GM19099 (cell line): Measurements from ENCODE around the gene LY6G6D.

Experiments
- POLR2A ChIP-seq: IDR thresholded peaks from 3 replicates; pipeline ENCODE4 v1.6.1; 2011; ENCODE audit warnings: low read depth; ENCODE audit not compliant: insufficient read length; ENCODE audit errors: extremely low read depth

LY6G6D gene

DNA sequence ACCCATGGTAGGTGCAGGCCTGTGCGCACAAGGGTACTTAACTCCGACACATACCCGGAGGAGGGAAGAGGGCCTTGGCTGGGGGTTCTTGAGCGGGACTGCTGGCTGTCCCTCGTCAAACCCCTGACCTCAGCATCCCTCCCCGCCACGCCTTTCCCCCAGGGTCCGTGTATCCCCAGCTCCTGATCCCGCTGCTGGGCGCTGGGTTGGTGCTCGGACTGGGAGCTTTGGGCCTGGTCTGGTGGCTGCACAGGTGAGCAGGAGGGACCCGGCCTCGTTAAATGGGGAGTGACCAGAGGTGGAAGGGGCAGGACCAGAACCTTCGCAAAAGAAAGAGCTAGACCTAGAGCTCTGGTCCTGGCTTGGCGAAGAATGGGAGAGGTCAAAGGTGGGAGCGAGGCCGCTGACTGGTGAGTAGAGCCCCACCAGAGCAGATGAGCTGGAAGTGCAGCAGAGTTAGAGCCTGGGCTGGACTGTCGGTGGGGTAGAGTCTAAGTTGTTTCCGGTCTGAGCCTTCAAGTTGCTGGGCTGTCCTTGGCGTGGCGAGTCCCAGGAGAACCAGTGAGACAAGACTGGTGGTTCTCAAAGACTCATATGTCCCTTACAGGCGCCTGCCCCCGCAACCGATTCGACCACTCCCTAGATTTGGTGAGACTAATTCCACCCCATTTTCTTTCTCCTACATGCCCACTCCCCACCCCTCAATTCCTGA, 9.0 kb downstream of the LY6G6D start:
- no peak for TF ChIP-seq POLR2A

GRCh38 chr6:31725502-31726350, 10.6 kb downstream of the LY6G6D start:
- TF ChIP-seq POLR2A: no peak

- peak; percentile 34 for TF ChIP-seq POLR2A
These were observed 12.0 kb downstream of the LY6G6D start for GRCh38 chr6:31727034-31727716.

GRCh38 chr6:31727717-31728671, 12.8 kb downstream of the LY6G6D start:
- no peak for TF ChIP-seq POLR2A

DNA sequence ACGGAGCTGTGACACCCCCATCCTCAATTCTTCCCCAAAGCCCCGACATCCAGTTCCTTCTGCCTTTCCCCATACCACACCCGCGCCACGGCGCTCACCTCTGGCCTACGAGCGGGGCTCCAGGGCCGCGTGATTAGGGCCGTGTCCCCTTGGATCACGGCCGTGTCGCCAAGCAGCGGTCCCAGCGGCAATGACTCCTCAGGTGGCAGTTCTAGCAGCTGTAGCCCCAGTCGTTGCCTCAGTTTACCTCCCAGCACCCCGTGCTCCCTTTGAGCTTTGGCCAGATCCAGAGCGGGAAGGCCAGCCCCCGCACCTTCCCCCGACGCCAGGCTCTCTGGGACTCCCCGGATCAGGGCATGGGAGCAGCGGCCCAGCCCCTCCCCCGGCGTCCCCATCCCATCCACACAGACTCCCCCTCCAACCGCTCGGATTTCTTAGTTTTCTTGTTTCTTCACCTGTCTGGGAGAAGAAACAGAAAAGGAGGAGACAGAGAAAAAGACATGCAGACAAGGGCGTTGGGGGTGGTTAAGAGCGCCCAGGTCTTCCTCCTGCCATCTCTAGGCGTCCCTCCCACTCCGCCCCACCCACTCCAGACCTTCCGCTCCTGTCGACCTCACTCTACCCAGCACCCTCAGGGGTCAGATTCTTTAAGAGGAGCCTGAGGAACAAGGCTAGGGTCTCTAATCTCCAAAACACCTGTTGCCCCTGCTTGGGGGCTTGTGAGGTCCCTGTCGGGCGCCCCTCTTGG, 13.8 kb downstream of the LY6G6D start, which contains the start of gene DDAH2:
Gene DDAH2 (minus strand): TSS at position 533 of the 748 bp plus-strand sequence. CDS start 138 bp downstream, at position 395.
- no peak for TF ChIP-seq POLR2A

- TF ChIP-seq POLR2A: peak; percentile 49
These were observed 14.4 kb downstream of the LY6G6D start for GRCh38 chr6:31729515-31729978.

DNA sequence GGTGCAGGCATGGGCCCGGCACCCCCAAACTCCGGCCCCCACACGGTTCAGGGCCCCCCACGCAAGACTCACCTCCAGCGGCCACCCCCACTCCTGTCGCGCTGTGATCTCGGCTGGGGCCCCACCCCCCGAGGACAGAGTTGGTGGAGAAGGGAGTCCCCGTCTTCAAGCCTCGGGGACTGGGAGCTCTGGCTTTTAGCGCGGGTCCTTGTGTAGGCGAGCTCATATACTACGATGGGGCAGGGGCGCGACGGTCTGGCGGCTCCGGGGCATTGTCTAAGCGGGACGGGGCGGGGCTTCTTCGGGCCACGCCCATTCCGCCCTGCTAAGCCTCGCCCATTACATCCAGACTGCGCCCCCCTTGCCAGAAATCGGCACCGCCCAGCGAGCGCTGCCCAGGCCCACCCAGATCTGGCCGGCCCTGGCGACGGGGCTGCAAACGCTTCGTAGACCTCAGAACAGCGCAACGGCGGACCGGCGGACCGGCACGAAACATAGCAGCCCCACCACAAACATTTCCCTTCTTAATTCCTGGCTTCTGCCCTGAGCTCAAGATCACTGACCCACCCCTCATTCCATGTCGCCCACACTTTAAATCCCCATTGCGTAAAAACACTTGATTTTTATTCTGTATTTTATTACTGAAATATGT, 15.0 kb downstream of the LY6G6D start:
- peak; percentile 36 for TF ChIP-seq POLR2A

- TF ChIP-seq POLR2A: no peak
These were observed 15.5 kb downstream of the LY6G6D start for GRCh38 chr6:31730631-31731086.

DNA sequence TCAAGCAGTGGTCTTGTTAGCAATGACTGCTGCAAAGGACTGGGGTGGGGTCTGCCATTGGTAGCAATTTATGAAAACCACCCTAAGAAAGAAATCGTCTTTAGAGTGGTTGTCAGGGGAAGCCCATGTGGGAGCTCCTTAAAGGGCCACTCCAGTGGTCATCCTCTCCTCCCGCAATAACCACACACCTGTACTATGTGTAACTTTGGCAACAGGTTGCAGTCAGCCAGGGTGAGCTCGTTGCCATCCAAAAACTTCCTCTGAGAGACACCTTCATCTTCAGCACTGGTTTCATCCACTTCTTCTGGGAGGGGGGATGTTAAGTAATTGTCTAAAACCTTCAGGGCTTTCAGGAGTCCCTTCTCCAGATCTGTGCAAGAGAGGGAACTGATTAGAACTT, 16.9 kb downstream of the LY6G6D start:
- TF ChIP-seq POLR2A: no peak

GRCh38 chr6:31733734-31734133, 18.6 kb downstream of the LY6G6D start:
- no peak for TF ChIP-seq POLR2A

GRCh38 chr6:31734247-31734820, 19.2 kb downstream of the LY6G6D start:
- no peak for TF ChIP-seq POLR2A

DNA sequence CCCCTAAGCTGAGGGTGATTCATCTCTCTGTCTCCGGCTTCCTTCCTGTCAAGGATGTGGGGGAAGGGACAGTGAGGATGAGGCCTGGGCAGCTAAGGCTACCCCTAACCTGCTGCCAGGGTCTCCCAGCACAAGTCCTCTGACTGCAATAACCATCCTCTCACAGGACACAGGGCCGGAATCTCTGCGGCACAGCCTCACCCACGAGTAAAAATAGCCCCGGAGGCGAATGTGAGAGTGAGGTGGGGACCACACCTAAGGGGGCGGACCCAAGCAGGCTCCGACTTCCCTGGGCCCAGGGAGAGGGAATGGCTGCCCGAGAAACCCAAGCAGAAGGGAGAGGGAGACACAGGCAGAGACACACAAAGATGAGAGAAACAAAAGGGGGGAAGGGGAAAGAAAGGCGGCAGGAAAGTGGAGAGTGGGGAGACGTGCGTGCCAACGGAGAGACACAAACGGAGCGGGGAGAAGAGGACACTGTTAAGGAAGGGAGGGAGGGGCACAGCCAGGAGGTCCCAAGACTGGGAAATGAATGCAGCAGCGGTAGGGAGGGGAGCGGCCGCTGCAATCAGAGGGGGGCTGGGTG, 19.8 kb downstream of the LY6G6D start:
- TF ChIP-seq POLR2A: no peak

DNA sequence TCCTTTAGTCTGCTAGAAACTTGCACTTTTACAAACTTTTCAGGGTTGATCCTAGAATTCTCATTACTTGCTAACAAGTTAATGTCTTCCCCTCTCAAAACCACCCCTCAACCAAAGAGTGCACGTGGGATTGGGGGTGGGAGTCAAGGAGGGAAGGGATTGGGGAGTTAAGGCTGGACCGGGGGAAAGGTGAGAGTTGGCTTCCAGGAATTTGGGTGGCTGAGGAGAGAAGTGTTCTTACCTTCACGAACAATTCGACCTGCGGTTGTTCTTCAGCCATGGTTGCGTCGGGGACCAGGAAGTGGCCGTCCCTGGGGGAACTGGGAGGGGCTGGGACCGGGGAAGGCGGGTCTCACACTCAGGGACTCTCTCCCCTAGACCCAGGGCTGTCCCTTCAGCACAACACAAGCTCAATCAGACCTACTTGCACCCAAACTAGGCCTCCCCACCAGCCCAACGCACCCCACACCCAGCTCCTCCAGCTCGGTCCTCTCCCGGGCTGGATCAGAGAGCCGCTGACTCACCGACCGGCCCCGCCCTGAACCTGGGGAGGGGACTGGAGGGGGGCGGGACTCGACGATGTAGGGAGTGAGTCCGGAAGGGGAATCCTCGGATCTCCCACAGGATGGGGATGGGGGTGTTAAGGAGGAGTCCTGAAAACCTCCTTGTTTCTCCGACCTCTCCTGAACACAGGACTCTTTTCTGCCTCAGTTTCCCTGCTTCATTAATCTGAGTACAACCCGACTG, 21.0 kb downstream of the LY6G6D start, which contains the start of gene CLIC1:
Gene CLIC1 (minus strand): TSS at position 510 of the 747 bp plus-strand sequence. CDS start 230 bp downstream, at position 280.
- peak; percentile 87 for TF ChIP-seq POLR2A
